Nucleus accumbens (tissue), 56 donors: Measurements from ENCODE around the gene HMCES.
A peak's percentile ranks its signal among the peaks of the same experiment; 100 is the strongest.

Experiments
- DNase-seq, 56 donors: peaks; one replicate each; lab custom pipeline; 2025; lab: John Stamatoyannopoulos, UW

Gene HMCES

DNA sequence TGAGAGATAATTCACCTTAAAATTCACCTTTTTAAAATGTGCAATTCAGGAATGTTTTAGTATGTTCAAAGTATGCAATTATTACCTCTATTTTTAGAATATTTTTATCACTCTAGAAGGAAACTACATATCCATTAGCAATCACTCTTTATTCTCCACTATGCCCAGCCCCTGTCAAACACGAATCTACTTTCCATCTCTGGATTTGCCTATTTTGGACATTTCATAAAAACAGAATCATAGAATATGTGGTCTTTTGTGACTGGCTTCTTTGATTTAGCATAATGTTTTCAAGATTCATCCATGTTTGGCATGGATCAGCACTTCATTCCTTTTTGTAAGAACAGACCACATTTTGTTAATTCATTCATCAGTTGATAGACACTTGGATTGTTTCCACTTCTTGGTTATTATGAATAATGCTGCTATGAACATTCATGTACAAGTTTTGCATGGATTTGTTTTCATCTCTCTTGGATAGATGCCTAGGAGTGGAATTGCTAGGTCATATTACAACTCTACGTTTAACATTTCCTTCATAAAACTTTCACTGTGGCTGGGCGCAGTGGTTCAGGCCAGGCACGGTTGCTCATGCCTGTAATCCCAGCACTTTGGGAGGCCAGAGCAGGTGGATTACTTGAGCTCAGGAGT, 12.7 kb downstream of the HMCES start:
- no peak for DNase-seq

GRCh38 chr3:129295286-129295685, 16.6 kb downstream of the HMCES start:
- no peak for DNase-seq

DNA sequence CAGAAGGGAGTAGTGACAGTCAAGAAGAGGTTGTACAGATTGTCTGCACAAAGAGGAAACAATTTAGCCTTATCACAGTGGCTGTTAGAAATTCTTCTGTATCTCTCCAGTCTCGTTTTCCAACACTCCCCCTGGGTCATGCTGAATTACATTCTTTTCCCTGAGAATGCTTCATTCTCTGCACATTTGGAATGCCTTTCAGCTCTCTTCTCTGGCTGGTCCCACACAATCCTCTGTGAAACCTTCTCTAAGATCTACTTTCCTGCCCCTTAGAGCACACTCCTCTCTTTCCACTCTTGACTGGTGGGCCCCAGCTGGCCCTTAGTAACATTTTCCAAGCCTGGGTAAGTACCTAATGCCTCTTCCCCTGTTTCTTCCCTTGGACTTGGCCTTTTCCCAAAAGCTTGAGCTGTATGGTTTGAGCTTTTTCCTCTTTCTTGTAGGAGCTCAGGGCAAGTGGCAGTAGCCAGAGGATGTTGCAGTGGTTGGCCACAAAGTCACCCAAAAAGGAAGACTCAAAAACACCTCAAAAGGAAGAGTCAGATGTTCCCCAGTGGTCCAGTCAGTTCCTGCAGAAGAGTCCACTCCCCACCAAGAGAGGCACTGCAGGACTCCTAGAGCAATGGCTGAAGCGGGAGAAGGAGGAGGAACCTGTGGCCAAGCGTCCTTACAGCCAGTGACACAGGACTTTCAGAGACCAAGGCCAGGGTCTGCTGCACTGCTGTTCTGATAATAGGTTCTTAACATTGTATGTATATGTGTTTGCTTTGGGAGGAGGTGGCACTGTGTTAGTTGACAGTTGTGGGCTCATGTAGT, 25.7 kb downstream of the HMCES start:
- no peak for DNase-seq

DNA sequence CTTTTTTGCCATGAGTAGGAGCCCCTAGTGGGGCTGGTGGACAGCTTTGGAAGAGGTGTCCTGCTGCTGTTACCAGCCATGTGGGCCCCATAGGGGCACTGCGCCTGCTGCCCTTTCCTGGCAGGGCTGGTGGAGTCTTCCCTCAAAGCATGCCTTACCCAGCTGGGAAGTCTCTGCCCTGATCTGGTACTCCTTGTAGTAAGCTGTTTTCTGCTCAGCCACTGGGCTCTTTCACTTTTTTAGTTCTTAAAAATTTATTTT, 26.2 kb downstream of the HMCES start:
- DNase-seq = no peak

DNA sequence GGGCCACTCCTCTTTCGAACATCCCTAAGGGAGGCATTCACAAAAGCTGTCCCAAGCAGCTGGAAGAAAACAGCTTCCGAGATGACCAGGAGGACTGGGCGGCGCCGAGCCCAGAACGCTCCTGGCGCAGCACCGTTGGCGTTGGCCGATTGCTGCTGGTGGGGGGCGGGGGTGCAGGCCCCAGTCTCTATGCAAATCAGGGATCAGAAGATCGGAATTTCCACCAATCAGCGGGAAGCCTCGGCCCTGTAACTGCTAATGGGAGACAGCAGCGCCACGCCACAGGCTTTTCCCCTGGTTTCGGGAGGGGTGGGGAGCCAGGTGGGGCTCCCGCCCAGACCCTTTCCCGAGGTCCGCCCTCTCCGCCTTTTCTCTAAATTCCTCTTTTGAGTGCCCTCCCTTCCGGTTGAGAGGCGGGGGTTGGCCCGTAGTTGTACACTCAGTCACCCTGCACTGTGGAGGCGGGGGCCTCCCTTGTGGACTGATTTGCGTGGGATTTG, 27.0 kb downstream of the HMCES start:
- peak in 43 of 56 donors; percentile 12 to 82 (median 47) for DNase-seq

GRCh38 chr3:129308636-129309035, 30.0 kb downstream of the HMCES start:
- no peak for DNase-seq

DNA sequence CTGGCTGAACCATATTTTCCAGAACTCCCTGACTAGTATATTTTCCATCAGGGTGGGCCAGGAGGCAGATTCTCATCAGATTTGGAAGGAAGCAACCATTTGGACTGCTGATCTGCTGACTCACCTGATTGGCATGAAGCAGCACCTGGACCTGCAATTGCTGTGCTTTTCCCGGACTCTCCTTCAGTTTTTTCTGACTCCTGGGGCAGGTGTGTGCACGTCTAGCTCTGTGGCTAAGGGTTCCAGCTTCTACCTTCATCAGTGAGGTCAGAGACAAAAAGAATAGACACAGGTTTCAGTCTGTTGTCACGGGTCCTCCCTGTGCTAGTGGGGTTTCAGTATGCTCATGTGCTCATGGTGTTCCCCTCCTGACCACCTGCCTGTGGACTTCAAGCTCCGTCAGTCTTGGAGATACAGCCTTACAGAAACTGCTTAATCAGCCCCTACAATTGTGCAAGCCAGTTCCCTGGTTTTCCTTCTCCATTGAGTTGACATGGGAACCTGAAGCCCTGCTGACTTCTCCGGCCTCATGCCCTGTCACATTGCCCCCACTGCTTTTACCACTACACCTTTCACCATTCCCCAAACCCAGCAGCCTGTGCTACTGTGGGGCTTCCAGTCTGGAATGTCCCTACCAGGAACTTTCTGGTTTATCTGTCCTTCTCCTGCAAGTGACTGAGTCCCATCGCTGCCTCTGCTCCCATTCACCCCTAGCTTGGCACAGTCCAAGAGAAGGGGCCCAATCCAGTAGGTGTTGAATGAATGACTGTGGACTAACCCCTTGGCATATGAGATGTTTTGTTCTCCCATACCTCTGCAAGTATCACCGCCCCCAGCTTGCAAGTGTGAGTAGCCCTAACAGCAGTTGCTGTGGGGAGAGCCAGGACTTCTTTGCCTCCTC, 31.7 kb downstream of the HMCES start:
- no peak for DNase-seq

DNA sequence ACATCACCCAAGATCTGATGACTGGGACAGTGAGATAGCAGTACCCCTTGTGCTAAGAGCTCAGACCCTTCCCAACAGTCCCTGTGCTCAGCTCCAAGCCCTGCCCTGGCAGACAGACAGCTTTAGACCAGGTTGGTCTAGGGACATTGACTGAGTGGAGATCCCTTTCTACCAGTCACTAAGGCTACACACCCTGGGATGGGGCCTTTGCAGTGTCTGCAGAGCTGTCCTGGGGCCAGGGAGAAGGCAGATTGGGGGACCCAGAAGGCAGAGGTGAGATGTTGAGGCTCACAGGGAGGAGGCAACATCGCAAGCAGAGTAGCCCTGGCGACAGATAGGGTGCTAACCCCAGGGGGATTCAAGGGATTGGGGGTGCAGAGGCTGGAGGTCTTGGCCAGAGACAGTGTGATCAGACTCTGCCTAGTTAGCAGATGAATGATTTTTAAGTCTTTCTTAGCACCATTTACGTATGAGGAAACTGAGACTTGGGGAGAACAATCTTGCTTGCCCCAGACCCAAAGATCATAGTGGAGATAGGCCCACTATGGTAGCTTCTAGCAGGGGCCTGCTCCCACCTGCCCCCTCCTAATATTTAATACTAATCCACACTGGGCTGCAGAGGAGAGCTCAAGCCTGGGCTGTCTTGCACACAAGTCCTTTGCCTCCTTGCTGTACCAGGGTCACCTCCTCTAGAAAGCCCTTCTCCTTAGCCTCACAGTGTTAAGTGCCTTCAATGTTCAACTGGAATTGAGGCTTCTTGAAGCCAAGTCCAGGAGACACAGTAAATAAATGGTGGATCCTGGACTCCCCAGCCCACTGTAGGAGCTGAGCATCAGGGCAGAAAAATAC, 32.6 kb downstream of the HMCES start:
- DNase-seq = no peak

DNA sequence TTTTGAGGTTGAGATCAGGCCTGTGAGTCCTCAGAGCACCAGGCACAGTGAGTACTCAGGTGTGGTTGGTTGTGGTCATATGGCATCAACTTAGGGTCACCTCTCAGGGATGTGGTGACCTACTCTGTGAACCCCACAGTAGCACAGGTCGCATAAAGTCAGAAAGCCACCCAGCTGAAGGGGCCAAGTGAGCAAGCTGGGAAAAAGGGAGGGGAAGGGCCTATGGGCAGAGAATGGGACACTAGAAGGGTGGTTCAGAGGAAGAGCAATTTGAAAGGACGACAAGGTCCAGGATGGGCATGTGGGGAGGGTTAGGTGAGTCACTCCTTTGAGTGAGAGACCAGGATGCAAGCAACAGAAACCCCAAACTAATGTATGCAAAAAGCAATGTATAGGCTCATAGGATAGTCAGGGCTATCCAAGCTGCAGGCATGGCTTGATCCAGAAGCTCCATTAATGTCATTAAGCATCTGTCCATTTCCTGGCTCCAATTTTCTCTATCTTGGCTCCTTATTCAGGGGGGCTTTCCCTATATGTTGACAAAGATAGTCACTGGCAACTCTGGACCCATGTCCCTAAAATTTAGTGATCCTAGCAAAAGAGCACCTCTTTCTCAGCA, 33.5 kb downstream of the HMCES start:
- no peak for DNase-seq

- DNase-seq = no peak
Measured at GRCh38 chr3:129312671-129313414, 34.2 kb downstream of the HMCES start.

GRCh38 chr3:129313415-129313664, 34.7 kb downstream of the HMCES start:
- DNase-seq = no peak

- no peak for DNase-seq
Measured at GRCh38 chr3:129313665-129314385, 35.2 kb downstream of the HMCES start.

GRCh38 chr3:129314386-129315222, 35.9 kb downstream of the HMCES start:
- DNase-seq = peak in 54 of 56 donors; percentile 25 to 88 (median 70)

- DNase-seq = peak in 24 of 56 donors; percentile 12 to 58 (median 43)
Measured at GRCh38 chr3:129315223-129315997, 36.7 kb downstream of the HMCES start.

DNA sequence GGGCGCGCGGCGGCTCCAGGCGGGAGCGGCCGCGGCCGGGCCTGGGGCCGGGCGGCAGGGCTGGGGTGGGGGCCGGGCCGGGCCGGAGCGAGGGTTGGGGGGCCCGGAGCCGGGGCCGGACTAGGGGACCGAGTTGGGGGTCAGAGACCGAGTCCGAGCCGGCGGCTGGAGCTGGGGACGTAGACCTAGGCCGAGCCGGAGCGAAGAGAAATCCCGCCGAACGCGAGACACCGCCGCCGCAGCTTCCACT, 37.3 kb downstream of the HMCES start:
- no peak for DNase-seq

DNA sequence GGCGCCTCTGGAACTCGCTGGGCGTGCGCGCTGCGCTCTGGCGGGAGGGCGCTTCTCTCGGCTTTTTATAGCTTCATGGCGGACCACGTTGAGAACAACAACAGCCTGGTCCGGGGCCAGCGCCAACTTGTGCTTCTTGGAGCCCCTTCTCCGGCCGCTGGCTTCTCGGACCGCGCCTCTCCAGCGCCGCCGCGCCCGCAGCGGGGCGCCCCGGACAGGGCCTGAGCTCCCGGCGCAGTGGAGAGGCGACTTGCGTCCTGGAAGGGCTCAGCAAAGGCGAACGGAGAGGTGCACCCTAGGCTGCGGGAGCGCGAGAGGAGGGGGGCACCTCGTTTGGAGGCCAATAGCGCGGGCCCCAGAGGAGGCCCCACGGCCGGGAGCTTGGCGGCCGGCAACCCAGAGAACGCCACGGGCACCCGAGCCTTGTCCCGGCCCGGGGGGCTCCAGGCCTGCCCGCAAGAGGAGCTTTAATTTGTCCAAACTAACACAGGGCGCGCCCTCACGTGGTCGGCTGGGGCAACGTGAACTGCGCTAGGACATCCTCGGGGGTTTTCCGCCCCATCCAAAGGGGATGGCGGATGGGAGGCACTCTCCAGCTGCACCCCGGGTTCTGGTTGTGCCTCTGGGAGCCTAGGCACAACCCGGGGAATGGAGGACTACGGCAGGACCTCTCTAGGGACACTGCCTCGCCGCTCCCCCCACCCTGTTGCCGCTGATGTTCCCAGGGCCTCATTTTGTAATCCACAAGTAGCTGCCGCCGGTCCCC, 37.8 kb downstream of the HMCES start:
- peak in 55 of 56 donors; percentile 23 to 92 (median 80) for DNase-seq
